ENCODE measurements around the gene CRB3.

CRB3 gene

GRCh38 chr19:6470173-6470572 lies 6.1 kb downstream of the CRB3 start:
- DNase-seq, result no peak

DNA sequence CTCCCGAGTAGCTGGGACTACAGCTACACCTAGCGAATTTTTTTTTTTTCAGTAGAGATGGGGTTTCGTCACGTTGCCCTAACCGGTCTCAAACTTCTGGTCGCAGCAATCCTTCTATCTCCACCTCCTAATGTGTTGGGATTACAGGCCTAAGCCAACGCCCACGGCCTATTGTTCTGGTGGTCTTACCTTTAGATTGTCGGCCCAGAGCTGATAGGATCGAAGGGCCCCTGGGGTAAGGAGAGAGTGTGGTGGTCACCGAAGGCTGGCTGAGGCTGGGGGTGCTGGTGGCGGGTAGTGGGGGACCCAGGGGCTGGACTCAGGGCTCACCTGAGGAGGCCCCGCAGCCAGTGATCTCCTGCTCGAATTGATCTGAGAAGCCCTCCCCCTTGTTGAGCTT lies 7.0 kb downstream of the CRB3 start:
- DNase-seq, result no peak

GRCh38 chr19:6472713-6473112 lies 8.6 kb downstream of the CRB3 start:
- no peak for DNase-seq

DNA sequence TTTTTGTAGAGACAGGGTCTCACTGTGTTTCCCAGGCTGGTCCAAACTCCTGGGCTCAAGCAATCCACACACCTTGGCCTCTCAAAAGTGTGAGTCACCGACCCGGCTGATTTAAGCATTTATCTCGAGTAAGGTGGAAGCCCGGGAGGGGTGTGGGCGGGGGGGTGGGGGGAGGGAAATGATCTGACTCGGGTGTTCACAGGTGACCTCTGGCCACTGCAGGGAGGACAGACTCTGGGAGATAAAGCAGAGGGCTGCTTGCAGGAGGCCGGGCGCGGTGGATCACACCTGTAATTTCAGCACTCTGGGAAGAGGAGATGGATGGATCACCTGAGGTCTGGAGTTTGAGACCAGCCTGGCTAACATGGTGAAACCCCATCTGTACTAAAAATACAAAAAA lies 9.6 kb downstream of the CRB3 start:
- no peak for DNase-seq

- DNase-seq, result no peak
These were observed 11.4 kb downstream of the CRB3 start for GRCh38 chr19:6475321-6476108.

GRCh38 chr19:6476155-6476895 lies 12.3 kb downstream of the CRB3 start:
- no peak for DNase-seq

- no peak for DNase-seq
These were observed 12.9 kb downstream of the CRB3 start for GRCh38 chr19:6476896-6477431.

- no peak for DNase-seq
These were observed 14.7 kb downstream of the CRB3 start for GRCh38 chr19:6478815-6479214.

DNA sequence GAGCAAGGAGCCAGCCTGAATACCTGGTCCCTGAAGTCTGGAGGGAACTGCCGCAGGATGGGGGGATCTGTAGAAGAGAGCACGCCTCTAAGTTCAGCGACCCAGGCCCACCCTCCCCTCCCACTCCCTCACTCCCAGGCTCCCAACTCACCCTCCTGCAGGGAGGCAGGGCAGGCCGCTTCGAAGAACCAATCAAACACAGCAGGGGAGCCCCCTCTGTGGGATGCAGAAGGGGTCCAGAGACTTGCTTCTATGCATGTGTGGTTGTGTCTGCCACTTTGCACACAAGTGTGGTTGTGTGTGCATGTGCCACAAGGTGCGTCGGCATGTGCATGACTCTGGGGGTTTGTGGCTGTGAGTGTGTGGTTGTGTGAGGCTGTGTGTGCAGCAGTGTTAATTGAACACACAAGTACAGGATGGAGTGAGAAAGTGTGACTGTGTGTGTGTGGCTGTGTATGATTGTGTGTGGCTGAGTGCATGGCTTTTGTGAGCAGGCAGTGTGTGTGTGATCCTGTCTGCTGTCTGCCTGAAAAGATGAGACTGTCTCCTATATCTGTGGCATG lies 15.8 kb downstream of the CRB3 start:
- no peak for DNase-seq

- no peak for DNase-seq
These were observed 16.9 kb downstream of the CRB3 start for GRCh38 chr19:6480848-6481415.

- no peak for DNase-seq
These were observed 17.7 kb downstream of the CRB3 start, which contains the start of gene DENND1C for GRCh38 chr19:6481541-6482342. Gene DENND1C (minus strand): TSS chr19:6481787. CDS start chr19:6481695, 92 bp downstream.

- DNase-seq, result no peak
These were observed 18.2 kb downstream of the CRB3 start for GRCh38 chr19:6482343-6482686.

DNA sequence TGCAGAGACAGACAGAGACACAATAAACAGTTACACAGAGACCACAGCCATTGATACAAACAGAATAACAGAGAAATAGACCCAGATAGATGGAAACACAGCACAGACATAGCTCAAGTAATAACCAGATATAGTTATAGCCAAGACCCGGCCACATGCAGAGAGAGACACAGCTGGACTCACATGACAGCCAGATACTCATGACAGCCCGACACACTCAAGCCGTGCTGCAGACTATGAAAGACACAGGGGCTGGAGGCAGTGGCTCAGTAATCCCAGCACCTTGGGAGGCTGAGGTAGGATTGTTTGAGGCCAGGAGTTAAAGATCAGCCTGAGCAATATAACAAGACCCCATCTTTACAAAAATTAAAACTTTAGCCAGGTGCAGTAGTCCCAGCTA lies 19.2 kb downstream of the CRB3 start:
- no peak for DNase-seq

GRCh38 chr19:6484230-6484629 lies 20.2 kb downstream of the CRB3 start:
- no peak for DNase-seq

DNA sequence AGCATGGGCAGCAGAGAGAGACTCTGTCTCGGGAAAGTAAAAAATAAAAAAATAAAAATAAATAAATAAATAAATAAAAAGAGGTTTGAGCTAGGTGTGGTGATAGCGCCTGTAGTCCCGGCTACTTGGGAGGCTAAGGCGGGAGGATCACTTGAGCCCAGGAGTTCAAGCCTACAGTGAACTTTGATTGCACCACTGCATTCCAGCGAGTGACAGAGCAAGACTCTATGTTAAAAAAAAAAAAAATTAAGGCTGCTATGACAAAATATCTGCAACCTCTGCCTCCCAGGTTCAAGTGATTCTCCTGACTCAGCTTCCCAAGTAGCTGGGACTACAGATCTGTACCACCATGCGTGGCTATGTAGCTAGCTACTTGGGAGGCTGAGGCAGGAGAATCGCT lies 20.8 kb downstream of the CRB3 start:
- DNase-seq, result no peak

- DNase-seq, result peak; percentile 46
These were observed 25.4 kb downstream of the CRB3 start for GRCh38 chr19:6489278-6490061.

GRCh38 chr19:6490134-6490533 lies 26.1 kb downstream of the CRB3 start:
- no peak for DNase-seq

- DNase-seq, result no peak
These were observed 27.9 kb downstream of the CRB3 start for GRCh38 chr19:6491802-6492592.

- no peak for DNase-seq
These were observed 30.5 kb downstream of the CRB3 start for GRCh38 chr19:6494438-6495036.

- no peak for DNase-seq
These were observed 31.9 kb downstream of the CRB3 start for GRCh38 chr19:6495947-6496346.

All from RPMI8226 (cell line).